OCI-LY1 (cell line): ENCODE results near the gene POPDC3.
"Not testable (repeated sequence)": the region's sequence is repeated elsewhere in the genome, so short reads cannot be mapped to it uniquely, and the experiment has no call there.

Source experiments
- H2AFZ ChIP-seq: fragments of 200-600 bp; sonication (generic), shearing (Covaris generic); 2 replicates; pipeline ENCODE4 v1.6.0; 2014; ENCODE audit warnings: antibody characterized with exemption, mild to moderate bottlenecking, low read length
- H3F3A ChIP-seq: fragments of 200-600 bp; sonication (generic), shearing (Covaris generic); 2 replicates; pipeline ENCODE4 v1.6.0; 2014; ENCODE audit warnings: mild to moderate bottlenecking, antibody characterized with exemption, low read length, moderate library complexity; ENCODE audit not compliant: insufficient read depth
- H3K27ac ChIP-seq: fragments of 200-600 bp; sonication (generic); 2 replicates; pipeline ENCODE4 v1.5.1; 2014; ENCODE audit warnings: low read length, mixed run types, mild to moderate bottlenecking, low read depth; ENCODE audit not compliant: poor library complexity, severe bottlenecking
- H3K27me3 ChIP-seq: fragments of 200-600 bp; sonication (generic); 2 replicates; pipeline ENCODE4 v1.6.0; 2014; ENCODE audit warnings: antibody characterized with exemption, mild to moderate bottlenecking, low read length, moderate library complexity; ENCODE audit not compliant: insufficient read depth
- H3K36me3 ChIP-seq: fragments of 200-600 bp; sonication (generic); 2 replicates; pipeline ENCODE4 v1.6.1; 2014; ENCODE audit warnings: mild to moderate bottlenecking, antibody characterized with exemption, low read length, moderate library complexity, mixed read lengths; ENCODE audit not compliant: insufficient read depth
- H3K4me1 ChIP-seq: fragments of 200-600 bp; sonication (generic); 2 replicates; pipeline ENCODE4 v1.5.1; 2014; ENCODE audit warnings: mild to moderate bottlenecking, low read length, moderate library complexity; ENCODE audit not compliant: insufficient read depth, severe bottlenecking
- H3K4me2 ChIP-seq: fragments of 200-600 bp; sonication (generic), shearing (Covaris generic); 2 replicates; pipeline ENCODE4 v1.6.1; 2014; ENCODE audit warnings: low read length
- H3K4me3 ChIP-seq: fragments of 200-600 bp; sonication (generic); 2 replicates; pipeline ENCODE4 v1.5.1; 2014; ENCODE audit warnings: low read length, low read depth, mild to moderate bottlenecking, mixed read lengths; ENCODE audit not compliant: poor library complexity, severe bottlenecking
- H3K79me2 ChIP-seq: fragments of 200-600 bp; shearing (Covaris generic); 2 replicates; pipeline ENCODE4 v1.6.1; 2016; ENCODE audit warnings: mixed run types, low read length, mixed read lengths; ENCODE audit not compliant: insufficient read depth
- H3K9ac ChIP-seq: fragments of 200-600 bp; sonication (generic), shearing (Covaris generic); 2 replicates; pipeline ENCODE4 v1.6.1; 2014; ENCODE audit warnings: mild to moderate bottlenecking, low read length, mixed read lengths
- H3K9me2 ChIP-seq: fragments of 200-600 bp; sonication (generic), shearing (Covaris generic); 2 replicates; pipeline ENCODE4 v1.6.1; 2014; ENCODE audit warnings: low read depth, mild to moderate bottlenecking, low read length, mixed read lengths
- H3K9me3 ChIP-seq: fragments of 200-600 bp; shearing (Covaris generic); 2 replicates; pipeline ENCODE4 v1.6.1; 2014; ENCODE audit warnings: low read length, mixed read lengths
- H4K20me1 ChIP-seq: fragments of 200-600 bp; sonication (generic), shearing (Covaris generic); 2 replicates; pipeline ENCODE4 v1.6.0; 2016; ENCODE audit warnings: mild to moderate bottlenecking, low read length; ENCODE audit not compliant: insufficient read depth
- CTCF ChIP-seq: fragments of 200-600 bp; sonication (generic), shearing (Covaris generic); IDR thresholded peaks from 2 replicates; pipeline ENCODE4 v1.5.1; 2017; ENCODE audit warnings: mild to moderate bottlenecking, antibody characterized with exemption, low read length, moderate library complexity, mixed read lengths
- EZH2 ChIP-seq: fragments of 200-600 bp; sonication (generic), shearing (Covaris generic); IDR thresholded peaks from 2 replicates; pipeline ENCODE4 v1.8.0; 2017; ENCODE audit warnings: borderline replicate concordance, mixed run types, mild to moderate bottlenecking, antibody characterized with exemption, low read length, moderate library complexity, mixed read lengths

Gene POPDC3

GRCh38 chr6:105223242-105223641, 43.4 kb upstream of the POPDC3 start:
- H3K79me2 ChIP-seq = no peaks in the 10 kb centered on the region
- no peak overlapping the region for H3K27ac ChIP-seq
- no peak overlapping the region for H3K4me3 ChIP-seq
- H2AFZ ChIP-seq = no peak overlapping the region
- no peaks in the 10 kb centered on the region for H3K27me3 ChIP-seq
- H3K9me2 ChIP-seq = no peaks in the 10 kb centered on the region
- H3K4me1 ChIP-seq = no peaks in the 10 kb centered on the region
- H3K9me3 ChIP-seq = no peaks in the 10 kb centered on the region
- H3K36me3 ChIP-seq = no peaks in the 10 kb centered on the region
- H4K20me1 ChIP-seq = no peaks in the 10 kb centered on the region
- no peak overlapping the region for H3K9ac ChIP-seq
- no peak for TF ChIP-seq EZH2
- no peak for TF ChIP-seq CTCF
- H3K4me2 ChIP-seq = no peak overlapping the region
- H3F3A ChIP-seq = no peaks in the 10 kb centered on the region

- H3K27me3 ChIP-seq, H3K36me3 ChIP-seq, H3K79me2 ChIP-seq, H3K27ac ChIP-seq, H3K9me2 ChIP-seq, H3F3A ChIP-seq, H3K9ac ChIP-seq, H3K9me3 ChIP-seq, H4K20me1 ChIP-seq, H3K4me1 ChIP-seq, H3K4me3 ChIP-seq, H2AFZ ChIP-seq, H3K4me2 ChIP-seq: not testable (repeated sequence)
Observed at GRCh38 chr6:105221219-105221618, 41.4 kb upstream of the POPDC3 start.

- Histone ChIP-seq H3K4me2 (no peak overlapping the region), H2AFZ (no peak overlapping the region), H3K27ac (no peak overlapping the region), H3K4me1 (no peaks in the 10 kb centered on the region), H3K9ac (no peak overlapping the region), H3K4me3 (no peak overlapping the region), H3K79me2 (no peaks in the 10 kb centered on the region), H3K27me3 (no peaks in the 10 kb centered on the region), H3F3A (no peaks in the 10 kb centered on the region), H3K9me2 (no peaks in the 10 kb centered on the region), H3K36me3 (no peaks in the 10 kb centered on the region), H4K20me1 (no peaks in the 10 kb centered on the region), H3K9me3 (no peaks in the 10 kb centered on the region)
- no peak for TF ChIP-seq EZH2
- no peak for TF ChIP-seq CTCF
Observed at GRCh38 chr6:105220186-105220585, 40.4 kb upstream of the POPDC3 start.

GRCh38 chr6:105219218-105219617, 39.4 kb upstream of the POPDC3 start:
- H3K36me3 ChIP-seq, H2AFZ ChIP-seq, H3K4me2 ChIP-seq, H3K4me3 ChIP-seq, H3K4me1 ChIP-seq, H3K27me3 ChIP-seq, H3K79me2 ChIP-seq, H3K9me2 ChIP-seq, H3K27ac ChIP-seq, H4K20me1 ChIP-seq, H3K9me3 ChIP-seq, H3K9ac ChIP-seq, H3F3A ChIP-seq: not testable (repeated sequence)
